GM23338 (cell line): ENCODE results near the gene DIAPH3. TPM values are rescaled to one million over a fixed set of nuclear protein-coding genes. Genes with fewer than 3 reads are reported as not detected.

Source experiments
- ATAC-seq: fragments of 200-7000 bp; cut with Tn5 transposase; 3 replicates; pipeline ENCODE4 v1.9.1; 2020
- DNase-seq: peaks from one replicate; pipeline ENCODE4 v3.0.0-alpha.2; 2015; ENCODE audit warnings: low spot score
- H2AFZ ChIP-seq: fragments of 200-600 bp; sonication (generic); 2 replicates; pipeline ENCODE4 v1.8.0; 2016; ENCODE audit warnings: antibody characterized with exemption, mild to moderate bottlenecking, moderate library complexity
- H3F3A ChIP-seq: fragments of 200-600 bp; sonication (generic); replicated peaks from 2 replicates; pipeline ENCODE4 v1.8.0; 2017; ENCODE audit warnings: antibody characterized with exemption, mixed run types, low read depth
- H3K27ac ChIP-seq: fragments of 200-600 bp; sonication (generic); 2 replicates; pipeline ENCODE4 v1.6.1; 2016; ENCODE audit warnings: low read depth
- H3K27me3 ChIP-seq: fragments of 200-600 bp; sonication (generic); 2 replicates; pipeline ENCODE4 v1.8.0; 2016; ENCODE audit warnings: mild to moderate bottlenecking, mixed run types, moderate library complexity; ENCODE audit not compliant: insufficient read depth
- H3K36me3 ChIP-seq: fragments of 200-600 bp; sonication (generic); 2 replicates; pipeline ENCODE4 v1.8.0; 2016; ENCODE audit warnings: mild to moderate bottlenecking; ENCODE audit not compliant: insufficient read depth
- H3K4me1 ChIP-seq: fragments of 200-600 bp; sonication (generic); 2 replicates; pipeline ENCODE4 v1.8.0; 2016; ENCODE audit warnings: mild to moderate bottlenecking, moderate library complexity; ENCODE audit not compliant: insufficient read depth
- H3K4me2 ChIP-seq: fragments of 200-600 bp; sonication (generic); 2 replicates; pipeline ENCODE4 v1.7.1; 2017; ENCODE audit warnings: mixed run types
- H3K4me3 ChIP-seq: fragments of 200-600 bp; sonication (generic); 2 replicates; pipeline ENCODE4 v1.6.1; 2016; ENCODE audit warnings: mixed run types
- H3K79me2 ChIP-seq: fragments of 200-600 bp; sonication (generic); replicated peaks from 2 replicates; pipeline ENCODE4 v1.8.0; 2017; ENCODE audit warnings: mild to moderate bottlenecking; ENCODE audit not compliant: insufficient read depth
- H3K9me2 ChIP-seq: fragments of 200-600 bp; sonication (generic); 2 replicates; pipeline ENCODE4 v1.8.0; 2017; ENCODE audit not compliant: insufficient read depth
- H4K20me1 ChIP-seq: fragments of 200-600 bp; sonication (generic); replicated peaks from 2 replicates; pipeline ENCODE4 v1.8.0; 2017; ENCODE audit warnings: mild to moderate bottlenecking; ENCODE audit not compliant: insufficient read depth
- H3K27ac Mint-ChIP-seq: 2 replicates; pipeline ENCODE4 v1.8.0; 2020; ENCODE audit warnings: inconsistent platforms, mild to moderate bottlenecking, moderate library complexity, mixed read lengths
- H3K27me3 Mint-ChIP-seq: 3 replicates; pipeline ENCODE4 v1.8.0; 2022; ENCODE audit warnings: low read depth, mild to moderate bottlenecking, moderate library complexity, mixed read lengths, inconsistent platforms; ENCODE audit not compliant: insufficient read depth, poor library complexity
- H3K36me3 Mint-ChIP-seq: 3 replicates; pipeline ENCODE4 v1.8.0; 2021; ENCODE audit warnings: low read depth, mild to moderate bottlenecking, inconsistent platforms, moderate library complexity, mixed read lengths
- H3K4me1 Mint-ChIP-seq: 3 replicates; pipeline ENCODE4 v1.8.0; 2020; ENCODE audit warnings: mild to moderate bottlenecking, inconsistent platforms, mixed read lengths
- H3K4me3 Mint-ChIP-seq: 3 replicates; pipeline ENCODE4 v1.8.0; 2021; ENCODE audit warnings: moderate library complexity, mild to moderate bottlenecking, inconsistent platforms, mixed read lengths
- H3K9me3 Mint-ChIP-seq: 3 replicates; pipeline ENCODE4 v1.8.0; 2020; ENCODE audit warnings: moderate library complexity, mild to moderate bottlenecking, inconsistent platforms, mixed read lengths
- CREB1 ChIP-seq: fragments of 250-450 bp; sonication (Bioruptor Pico); IDR thresholded peaks from 2 replicates; pipeline ENCODE4 v1.5.0; 2020; ENCODE audit warnings: low read depth, mild to moderate bottlenecking, moderate library complexity
- CTCF ChIP-seq, 2 experiments: fragments of 200-600 bp in 1 of 2; sonication (generic) in 1 of 2; conservative IDR thresholded peaks; 2 replicates each; pipeline versions ENCODE4 v1.5.1 to v1.6.1; 2016 to 2017; ENCODE audit warnings: antibody characterized with exemption in 2 of 2, low read depth in 2 of 2, mild to moderate bottlenecking in 2 of 2, moderate library complexity in 1 of 2
- ETS1 ChIP-seq: IDR thresholded peaks from 2 replicates; pipeline ENCODE4 v1.6.1; 2016; ENCODE audit warnings: antibody characterized with exemption
- EZH2 ChIP-seq: fragments of 200-600 bp; sonication (generic); IDR thresholded peaks from one replicate; pipeline ENCODE4 v1.8.0; 2017; ENCODE audit warnings: antibody characterized with exemption, mild to moderate bottlenecking, low read depth; ENCODE audit not compliant: unreplicated experiment
- EZH2phosphoT487 ChIP-seq: fragments of 200-600 bp; sonication (generic); IDR thresholded peaks from one replicate; pipeline ENCODE4 v1.8.1; 2018; ENCODE audit warnings: antibody characterized with exemption; ENCODE audit not compliant: unreplicated experiment
- JUNB ChIP-seq: IDR thresholded peaks from one replicate; pipeline ENCODE4 v1.6.1; 2016; ENCODE audit warnings: antibody characterized with exemption; ENCODE audit not compliant: unreplicated experiment
- NANOG ChIP-seq: IDR thresholded peaks from 2 replicates; pipeline ENCODE4 v1.6.1; 2016; ENCODE audit warnings: antibody characterized with exemption, borderline replicate concordance
- POLR2AphosphoS5 ChIP-seq: IDR thresholded peaks from 2 replicates; pipeline ENCODE4 v1.6.1; 2016; ENCODE audit warnings: antibody characterized with exemption, low read depth
- REST ChIP-seq: IDR thresholded peaks from one replicate; pipeline ENCODE4 v1.6.1; 2018; ENCODE audit warnings: antibody characterized with exemption; ENCODE audit not compliant: unreplicated experiment
- STAT1 ChIP-seq: IDR thresholded peaks from one replicate; pipeline ENCODE4 v1.6.1; 2016; ENCODE audit warnings: antibody characterized with exemption; ENCODE audit not compliant: unreplicated experiment
- ZNF114 ChIP-seq: fragments of 250-450 bp; sonication (Bioruptor Pico); IDR thresholded peaks from 2 replicates; pipeline ENCODE4 v1.5.0; 2020; ENCODE audit warnings: mild to moderate bottlenecking, moderate library complexity
- ZNF331 ChIP-seq: fragments of 250-450 bp; sonication (Bioruptor Pico); IDR thresholded peaks from 2 replicates; pipeline ENCODE4 v1.5.0; 2020; ENCODE audit warnings: low read depth, mild to moderate bottlenecking, moderate library complexity
- ZNF462 ChIP-seq: fragments of 250-450 bp; sonication (Bioruptor Pico); IDR thresholded peaks from 2 replicates; pipeline ENCODE4 v1.5.0; 2020; ENCODE audit warnings: mild to moderate bottlenecking, moderate library complexity
- polyA plus RNA-seq: library from polyadenylated mRNA; unstranded; fragments of >200 nt; fragmentation: Nextera tagmentation; extraction: Ambion mirVana; gene quantifications from 2 replicates; pipeline ENCODE4 v1.2.1, GENCODE V29; 2016
- total RNA-seq: library from RNA; depleted of rRNA; stranded (reverse); fragments of >200 nt; shearing (Covaris generic); gene quantifications from 2 replicates; pipeline ENCODE4 v1.2.3, GENCODE V29; 2014

The DIAPH3 gene
- total and polyA plus RNA-seq, 2 experiments from 2014 or later = 23.4 to 30.2 TPM

GRCh38 chr13:59743195-59743594 is 420.5 kb downstream of the DIAPH3 start:
- no peak overlapping the region for H2AFZ ChIP-seq
- no peaks in the 10 kb centered on the region for H3K27me3 ChIP-seq
- H3K36me3 ChIP-seq = no peaks in the 10 kb centered on the region
- no peaks in the 10 kb centered on the region for H3K9me3 Mint-ChIP-seq
- H3K36me3 Mint-ChIP-seq = peaks cover 2% of the 10 kb centered on the region; the same call in 1 of the 3 replicates
- TF ChIP-seq CTCF (conservative IDR thresholded peaks at IDR 0.05; ENCODE audit: low read depth in 2 of 2) = no peak
- TF ChIP-seq JUNB = no peak
- TF ChIP-seq EZH2phosphoT487 = no peak
- TF ChIP-seq REST = no peak
- no peak for TF ChIP-seq NANOG
- no peak for TF ChIP-seq ZNF331
- no peak for TF ChIP-seq ZNF462 (CRISPR knock-in tag)
- no peak for TF ChIP-seq EZH2
- no peak for TF ChIP-seq ZNF114 (CRISPR knock-in tag)
- TF ChIP-seq STAT1 = no peak
- TF ChIP-seq POLR2AphosphoS5 = no peak
- no peak for TF ChIP-seq CREB1 (CRISPR knock-in tag)
- no peak for TF ChIP-seq ETS1
- peaks cover 3% of the 10 kb centered on the region; the same call in 1 of the 2 replicates for H3K9me2 ChIP-seq
- H3K4me2 ChIP-seq = peak overlapping the region; percentile 23; the same call in 1 of the 2 replicates
- no peak overlapping the region for H3K27ac Mint-ChIP-seq
- no peaks in the 10 kb centered on the region for H4K20me1 ChIP-seq
- H3K79me2 ChIP-seq = no peaks in the 10 kb centered on the region
- H3K4me3 ChIP-seq = no peak overlapping the region
- H3K27me3 Mint-ChIP-seq = peaks cover 2% of the 10 kb centered on the region
- H3K4me1 ChIP-seq = peaks cover 33% of the 10 kb centered on the region
- DNase-seq = peak; percentile 5
- peaks cover 29% of the 10 kb centered on the region for H3K4me1 Mint-ChIP-seq
- H3F3A ChIP-seq = no peaks in the 10 kb centered on the region
- H3K4me3 Mint-ChIP-seq = no peak overlapping the region
- no peak overlapping the region for H3K27ac ChIP-seq
- ATAC-seq = no peak
